OCI-LY1 (cell line): ENCODE data around the gene SLC7A7.

ENCODE experiments used
- CTCF ChIP-seq: fragments of 200-600 bp; sonication (generic), shearing (Covaris generic); IDR thresholded peaks from 2 replicates; pipeline ENCODE4 v1.5.1; 2017; ENCODE audit warnings: mild to moderate bottlenecking, antibody characterized with exemption, low read length, moderate library complexity, mixed read lengths
- EZH2 ChIP-seq: fragments of 200-600 bp; sonication (generic), shearing (Covaris generic); IDR thresholded peaks from 2 replicates; pipeline ENCODE4 v1.8.0; 2017; ENCODE audit warnings: borderline replicate concordance, mixed run types, mild to moderate bottlenecking, antibody characterized with exemption, low read length, moderate library complexity, mixed read lengths

- TF ChIP-seq CTCF: no peak
- no peak for TF ChIP-seq EZH2
These were observed at the start of gene SLC7A7 for GRCh38 chr14:22814941-22815713.
